TTC549 (cell line): ENCODE measurements around the gene SPOCD1.

Experiments used
- FAIRE-seq: peaks from 2 replicates; lab custom pipeline; 2012; peaks lifted over from hg19 to GRCh38; lab: Jason Lieb, UNC

Gene SPOCD1

DNA sequence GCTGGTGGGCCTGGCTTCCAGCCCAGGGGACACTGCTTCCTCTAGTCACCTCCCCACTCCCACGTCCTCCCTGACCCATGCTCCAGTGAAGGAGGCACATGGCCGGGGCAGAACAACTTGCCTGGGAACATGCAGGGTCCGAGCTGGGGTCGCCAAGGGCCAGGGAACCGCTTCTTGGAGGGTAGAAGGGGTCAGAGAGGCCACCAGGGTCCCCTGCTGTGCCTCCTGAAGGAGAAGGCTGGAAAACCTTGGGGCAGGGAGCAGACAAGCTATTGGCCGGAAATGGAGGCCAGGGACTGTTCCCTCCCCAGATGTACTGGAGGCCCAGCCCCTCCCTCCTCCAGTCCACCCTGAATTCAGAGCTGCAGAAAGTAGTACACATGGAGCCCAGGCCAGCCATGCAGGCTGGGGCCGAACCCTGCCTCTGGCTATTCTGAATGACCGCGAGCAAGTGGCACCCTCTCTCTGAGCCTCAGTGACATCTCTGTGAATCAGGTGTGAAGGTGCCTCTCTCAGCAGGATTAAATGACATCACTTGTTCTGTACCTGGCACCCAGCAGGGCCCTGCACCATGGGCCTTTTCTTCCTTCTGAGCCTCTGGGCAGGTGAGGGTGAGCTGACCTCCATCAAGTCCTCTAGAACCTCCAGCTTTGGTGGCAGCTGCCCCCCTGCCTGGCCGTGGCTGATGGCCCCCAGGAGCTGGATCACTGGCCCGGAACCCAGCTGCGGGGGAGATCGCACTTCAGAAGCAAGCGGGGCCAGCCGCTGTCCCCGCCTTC lies 15.7 kb downstream of the SPOCD1 start:
- FAIRE-seq, result no peak

DNA sequence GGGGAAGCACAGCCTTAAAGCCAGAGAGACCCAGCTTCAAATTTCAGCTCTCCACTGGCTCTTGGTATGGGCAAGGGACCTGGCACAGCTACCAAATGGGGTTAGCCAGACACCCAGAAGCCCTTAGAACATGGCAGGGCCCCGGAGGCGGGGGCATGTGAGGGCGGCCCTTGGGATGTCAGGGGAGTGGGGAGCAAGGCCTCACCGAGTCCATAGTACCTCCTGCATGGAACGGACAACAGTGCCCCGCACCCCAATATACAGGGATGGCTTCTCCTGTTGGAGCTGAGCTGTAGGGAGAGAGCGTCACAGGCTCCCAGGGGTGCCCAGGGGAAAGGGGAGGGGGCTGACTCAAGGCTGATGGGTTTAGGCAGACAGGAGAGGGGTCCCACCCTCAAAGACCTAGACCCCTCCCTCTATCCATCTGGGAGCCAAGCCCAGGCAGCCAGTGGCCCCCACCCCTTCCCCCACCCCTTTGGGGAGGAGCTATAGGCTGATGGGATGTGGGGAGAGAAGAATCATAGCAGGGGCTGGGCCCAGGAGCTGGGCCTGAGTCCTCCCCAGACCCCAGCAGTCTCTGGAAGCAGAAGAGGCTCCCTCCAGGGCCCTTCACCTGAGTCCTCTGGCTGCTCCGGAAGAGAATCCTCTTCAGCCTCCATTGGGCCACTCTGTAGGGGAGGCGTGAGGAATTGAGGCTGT lies 16.5 kb downstream of the SPOCD1 start:
- FAIRE-seq, result no peak

- FAIRE-seq, result no peak
Observed at GRCh38 chr1:31798433-31799195, 17.2 kb downstream of the SPOCD1 start.

DNA sequence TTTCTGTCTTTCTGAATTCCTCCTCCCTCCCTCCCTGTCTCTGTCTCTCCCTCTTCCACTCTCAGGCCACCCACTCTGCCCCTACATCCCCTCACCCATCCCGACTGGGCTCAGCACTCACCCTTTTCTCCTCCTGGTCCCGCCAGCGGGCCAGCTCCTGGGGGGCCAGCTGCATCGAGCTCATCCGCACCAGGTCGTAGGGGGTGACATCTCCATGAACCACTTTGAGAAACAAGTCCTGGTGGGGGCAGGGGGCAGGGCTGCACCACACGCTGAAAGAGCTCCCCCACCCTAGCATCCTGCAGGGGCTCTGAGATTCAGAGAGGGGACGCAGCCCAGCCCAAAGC lies 17.8 kb downstream of the SPOCD1 start:
- no peak for FAIRE-seq

DNA sequence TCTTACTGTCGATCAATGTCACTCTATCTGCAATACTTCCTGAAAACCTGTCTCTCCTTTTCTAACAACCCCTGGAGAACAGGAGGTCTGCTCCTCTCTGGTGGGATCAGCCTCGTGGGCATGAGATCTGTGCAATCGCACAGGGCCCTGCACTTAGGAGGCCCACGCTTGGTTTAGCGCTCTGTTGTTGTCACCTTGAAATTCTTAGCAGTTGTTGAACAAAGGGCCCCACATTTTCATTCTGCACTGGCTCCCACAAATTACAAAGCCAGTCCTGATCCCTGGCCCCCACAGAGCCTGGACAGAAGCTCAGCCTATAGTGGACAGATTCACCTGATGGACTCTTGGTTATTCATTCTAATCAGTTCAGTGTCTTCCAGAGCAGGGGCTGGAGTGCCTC lies 18.6 kb downstream of the SPOCD1 start:
- no peak for FAIRE-seq

GRCh38 chr1:31796707-31797106 lies 19.1 kb downstream of the SPOCD1 start:
- FAIRE-seq, result no peak

GRCh38 chr1:31795801-31796621 lies 19.8 kb downstream of the SPOCD1 start:
- FAIRE-seq, result no peak

DNA sequence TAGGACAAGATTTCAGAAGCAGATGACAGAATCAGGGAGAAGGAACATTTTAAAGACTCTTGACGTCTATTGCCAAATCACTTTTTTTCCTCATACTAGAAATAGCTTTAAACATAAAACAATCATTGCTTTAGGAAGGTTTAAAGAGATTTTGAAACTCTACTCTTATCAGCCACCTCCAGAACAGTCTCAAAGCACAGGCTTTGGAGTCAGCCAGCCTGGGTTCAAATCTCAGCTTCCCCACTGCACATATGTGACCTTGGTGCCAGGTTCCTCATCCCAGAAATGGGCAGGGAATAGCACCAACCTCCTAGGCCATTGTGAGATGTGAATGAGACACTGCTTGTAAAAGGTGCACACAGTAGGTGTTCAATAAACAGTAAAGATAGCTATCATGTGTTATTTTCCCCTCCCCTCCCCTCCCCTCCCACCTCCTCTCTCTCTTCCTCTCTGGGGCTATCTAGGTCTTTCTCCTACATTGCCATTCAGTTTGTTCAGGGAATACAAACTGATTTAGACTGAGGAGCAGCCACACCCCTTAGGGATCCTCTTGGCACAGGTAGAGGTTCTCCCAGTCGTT lies 20.6 kb downstream of the SPOCD1 start:
- no peak for FAIRE-seq

- FAIRE-seq, result no peak
Observed at GRCh38 chr1:31793586-31794285, 22.1 kb downstream of the SPOCD1 start.

DNA sequence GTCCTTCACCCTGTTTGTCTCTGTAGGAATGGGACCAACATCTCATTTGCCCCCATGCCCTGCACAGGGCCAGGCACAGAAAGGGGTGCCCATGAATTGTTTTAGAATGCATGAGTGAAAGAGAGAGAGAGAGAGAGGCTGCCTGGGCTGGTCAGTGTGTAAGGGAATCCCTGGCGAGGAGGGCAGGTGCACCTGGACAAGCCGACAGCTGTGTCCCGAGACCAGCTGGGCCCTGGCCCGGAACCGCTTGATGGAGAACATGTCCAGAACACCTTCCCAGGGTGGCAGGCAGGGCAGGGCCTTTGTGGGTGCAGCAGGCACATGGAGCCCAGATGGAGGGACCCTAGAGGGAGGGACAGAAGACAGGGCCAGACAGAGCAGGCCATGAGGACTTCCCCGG lies 22.7 kb downstream of the SPOCD1 start:
- no peak for FAIRE-seq

DNA sequence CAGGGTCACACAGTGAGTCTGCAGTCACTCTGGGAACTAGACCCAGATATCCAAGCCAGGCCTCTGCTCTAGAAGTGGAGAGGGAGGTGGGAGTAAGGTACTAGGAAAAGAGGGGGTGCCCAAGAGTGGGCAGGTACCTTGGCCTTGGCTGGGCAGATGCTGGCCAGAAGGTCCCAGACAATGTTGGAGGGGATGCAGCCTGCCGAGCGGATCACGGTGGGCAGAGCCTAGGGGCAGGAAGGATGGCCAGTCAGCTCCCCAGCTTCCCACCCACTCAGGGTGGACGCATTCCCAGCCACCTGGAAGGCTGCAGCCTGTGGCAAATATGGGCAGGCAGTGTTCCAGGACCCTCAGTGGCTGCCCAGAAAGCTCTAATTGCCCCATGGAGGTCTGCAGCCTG lies 23.3 kb downstream of the SPOCD1 start:
- FAIRE-seq, result no peak

DNA sequence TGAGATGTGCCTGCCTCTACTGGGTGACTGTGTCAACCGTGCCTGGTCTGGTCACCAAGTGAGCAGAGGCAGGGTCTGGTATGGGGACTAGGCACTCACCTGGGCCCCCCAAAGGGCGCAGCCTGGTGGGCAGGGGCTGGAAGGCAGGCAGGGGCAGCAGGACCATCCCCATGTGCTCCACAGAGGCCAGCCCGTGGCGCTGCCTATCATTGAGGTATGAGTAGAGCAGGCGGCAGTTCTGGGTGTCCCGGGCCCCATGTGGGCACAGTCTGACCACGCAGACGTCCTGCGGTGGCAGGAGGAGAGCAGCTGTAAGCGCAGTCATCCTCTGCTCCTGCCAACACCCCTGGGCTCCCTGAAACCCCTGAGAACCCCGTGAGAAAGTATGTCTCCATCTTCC lies 23.7 kb downstream of the SPOCD1 start:
- no peak for FAIRE-seq

GRCh38 chr1:31791131-31791858 lies 24.5 kb downstream of the SPOCD1 start:
- FAIRE-seq, result no peak

- no peak for FAIRE-seq
Observed at GRCh38 chr1:31790641-31791091, 25.2 kb downstream of the SPOCD1 start.

GRCh38 chr1:31790140-31790539 lies 25.7 kb downstream of the SPOCD1 start:
- FAIRE-seq, result no peak

DNA sequence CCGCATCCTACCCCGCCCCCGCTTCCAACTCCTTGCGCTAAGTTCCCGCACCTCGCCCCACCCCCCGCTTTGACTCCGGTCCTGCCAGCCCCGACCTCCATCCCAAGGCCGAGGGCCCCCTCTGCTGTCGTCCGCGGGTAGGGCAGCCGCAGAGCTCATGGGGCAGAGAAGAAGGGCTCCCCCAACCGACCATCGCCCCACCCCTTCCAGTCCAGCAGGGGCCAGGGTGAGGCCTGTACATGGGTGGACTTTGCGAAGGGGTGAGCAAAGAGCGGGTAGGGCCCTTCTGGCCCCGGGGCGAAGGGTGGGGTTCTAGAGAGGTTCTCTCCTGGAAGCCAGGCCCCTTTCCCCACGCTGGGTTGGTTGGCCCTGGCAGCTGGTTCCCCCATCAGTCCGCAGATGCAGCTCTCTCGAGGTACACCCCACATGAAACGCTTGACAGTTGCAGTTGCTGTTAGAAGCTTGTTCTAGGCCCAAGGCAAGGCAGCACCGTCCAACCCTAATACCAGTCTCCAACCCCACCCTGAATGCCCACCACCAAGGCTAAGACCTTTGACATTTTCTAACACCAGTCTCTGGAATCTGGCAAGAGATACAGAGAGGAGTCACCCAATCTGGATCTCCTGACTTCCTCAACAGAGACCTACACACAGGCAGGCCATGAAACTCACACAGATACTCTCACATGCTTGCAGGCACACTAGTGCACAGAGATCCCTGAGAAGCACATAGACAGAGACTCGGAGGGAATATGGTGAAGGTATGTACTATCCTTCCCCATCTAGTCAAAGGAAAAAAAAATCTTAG lies 26.4 kb downstream of the SPOCD1 start:
- no peak for FAIRE-seq

DNA sequence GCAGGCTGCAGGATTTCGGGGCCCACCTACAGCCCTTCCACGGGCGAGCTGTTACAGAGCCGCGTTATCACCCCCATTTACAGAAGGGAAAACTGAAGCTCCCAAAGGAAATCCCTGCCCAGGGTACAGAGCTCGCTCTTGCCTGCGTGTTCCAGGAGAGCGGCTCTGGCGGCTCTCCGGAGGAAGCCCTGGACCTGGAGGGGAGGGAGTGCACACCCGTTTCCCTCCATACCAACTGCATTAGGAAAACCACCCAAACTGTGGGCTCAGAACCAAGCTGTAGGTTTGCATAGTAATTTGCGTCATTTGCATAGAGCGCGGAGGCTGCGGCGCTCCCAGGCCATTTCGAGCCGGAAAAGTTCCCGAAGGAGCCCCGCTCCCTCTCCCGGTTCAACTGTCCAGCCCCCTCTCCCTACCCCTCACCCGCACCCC lies 27.0 kb downstream of the SPOCD1 start:
- FAIRE-seq, result no peak

- FAIRE-seq, result peak; percentile 34
Observed at GRCh38 chr1:31788138-31788824, 27.5 kb downstream of the SPOCD1 start.

DNA sequence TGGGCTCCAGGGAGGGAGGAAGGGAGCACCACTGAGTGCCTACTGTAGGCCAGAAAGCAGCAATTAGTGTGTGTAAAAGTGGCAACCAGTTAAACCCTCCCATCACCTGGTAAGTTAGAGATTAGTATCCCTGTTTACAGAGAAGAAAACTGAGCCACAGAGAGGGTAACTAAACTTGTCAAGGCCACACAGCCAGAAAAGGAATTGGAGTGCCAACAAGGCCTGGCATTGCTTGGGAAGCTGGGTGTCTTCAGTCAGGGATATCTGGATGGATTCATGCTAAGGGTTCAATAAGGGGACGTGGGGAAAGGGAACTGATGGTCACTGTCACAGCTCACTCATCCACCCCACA lies 28.1 kb downstream of the SPOCD1 start:
- no peak for FAIRE-seq
